ENCODE results near the gene TBC1D22A.

- TF ChIP-seq POLR2A (IDR thresholded peaks at IDR 0.05) (no peak), CTCF (IDR thresholded peaks at IDR 0.05) (no peak), EP300 (IDR thresholded peaks at IDR 0.05) (no peak), POLR2AphosphoS5 (IDR thresholded peaks at IDR 0.05) (peak; percentile 25)
Observed at GRCh38 chr22:46748908-46749675, 13.4 kb upstream of the TBC1D22A start.

Measured in gastroesophageal sphincter (tissue), 3 donors.